HepG2 (cell line): ENCODE measurements around the gene PEX10.

Experiments used
- EZH2 ChIP-seq: conservative IDR thresholded peaks from 2 replicates; pipeline ENCODE4 v1.6.1; 2012; ENCODE audit warnings: mild to moderate bottlenecking, low read depth, low read length, moderate library complexity
- MAZ ChIP-seq, 2 experiments: sonication (generic) in 1 of 2; formaldehyde crosslinking in 1 of 2; IDR thresholded peaks; 2 replicates each; pipeline versions ENCODE4 v1.5.0 to v1.6.1; 2012 to 2020; ENCODE audit warnings: low read depth in 2 of 2, mild to moderate bottlenecking in 2 of 2, borderline replicate concordance in 1 of 2, improper control_type of control experiment in 1 of 2, low read length in 1 of 2, missing genetic modification reagents in 1 of 2, moderate library complexity in 1 of 2
- MED1 ChIP-seq: sonication (generic); formaldehyde crosslinking; IDR thresholded peaks from 2 replicates; pipeline ENCODE4 v1.4.0; 2020; ENCODE audit warnings: missing genetic modification reagents
- NCOA2 ChIP-seq: sonication (generic); formaldehyde crosslinking; IDR thresholded peaks from 2 replicates; pipeline ENCODE4 v1.8.0; 2022; ENCODE audit warnings: inconsistent platforms
- PAF1 ChIP-seq: IDR thresholded peaks from 2 replicates; pipeline ENCODE4 v1.6.1; 2016; ENCODE audit warnings: missing genetic modification reagents, missing compliant biosample characterization
- POLR2AphosphoS5 ChIP-seq: IDR thresholded peaks from 2 replicates; pipeline ENCODE4 v1.6.1; 2012; ENCODE audit warnings: low read depth, low read length
- SMYD3 ChIP-seq: sonication (generic); formaldehyde crosslinking; IDR thresholded peaks from 2 replicates; pipeline ENCODE4 v1.8.1; 2023; ENCODE audit warnings: mild to moderate bottlenecking, missing genetic modification reagents
- TRIM22 ChIP-seq: fragments of 450-650 bp; IDR thresholded peaks from 2 replicates; pipeline ENCODE4 v1.6.1; 2017
- UBTF ChIP-seq: sonication (generic); formaldehyde crosslinking; IDR thresholded peaks from 2 replicates; pipeline ENCODE4 v1.4.0; 2020; ENCODE audit warnings: mild to moderate bottlenecking, missing genetic modification reagents
- ZBTB7A ChIP-seq: sonication (generic); formaldehyde crosslinking; IDR thresholded peaks from 2 replicates; pipeline ENCODE4 v1.8.0; 2022; ENCODE audit warnings: mild to moderate bottlenecking, missing genetic modification reagents
- ZNF431 ChIP-seq: sonication (generic); formaldehyde crosslinking; IDR thresholded peaks from 2 replicates; pipeline ENCODE4 v1.9.0; 2022; ENCODE audit warnings: missing genetic modification reagents, low read depth, mild to moderate bottlenecking, borderline replicate concordance
- TF ChIP-seq, protein P1 (sequence below), 2 experiments: fragments of 450-650 bp in 1 of 2; sonication (generic) in 1 of 2; formaldehyde crosslinking in 1 of 2; IDR thresholded peaks; 2 replicates each; pipeline versions ENCODE4 v1.6.1 to v1.8.0; 2016 to 2022; ENCODE audit warnings: antibody characterized with exemption in 1 of 2, mild to moderate bottlenecking in 1 of 2, missing genetic modification reagents in 1 of 2
- TF ChIP-seq, protein P2 (sequence below): sonication (generic); formaldehyde crosslinking; IDR thresholded peaks from 2 replicates; pipeline ENCODE4 v1.5.1; 2020; ENCODE audit warnings: mild to moderate bottlenecking, moderate library complexity, missing genetic modification reagents
- TF ChIP-seq, protein P3 (sequence below): sonication (generic); formaldehyde crosslinking; conservative IDR thresholded peaks from 2 replicates; pipeline ENCODE4 v1.8.0; 2022; ENCODE audit warnings: low read depth, missing genetic modification reagents

DNA sequence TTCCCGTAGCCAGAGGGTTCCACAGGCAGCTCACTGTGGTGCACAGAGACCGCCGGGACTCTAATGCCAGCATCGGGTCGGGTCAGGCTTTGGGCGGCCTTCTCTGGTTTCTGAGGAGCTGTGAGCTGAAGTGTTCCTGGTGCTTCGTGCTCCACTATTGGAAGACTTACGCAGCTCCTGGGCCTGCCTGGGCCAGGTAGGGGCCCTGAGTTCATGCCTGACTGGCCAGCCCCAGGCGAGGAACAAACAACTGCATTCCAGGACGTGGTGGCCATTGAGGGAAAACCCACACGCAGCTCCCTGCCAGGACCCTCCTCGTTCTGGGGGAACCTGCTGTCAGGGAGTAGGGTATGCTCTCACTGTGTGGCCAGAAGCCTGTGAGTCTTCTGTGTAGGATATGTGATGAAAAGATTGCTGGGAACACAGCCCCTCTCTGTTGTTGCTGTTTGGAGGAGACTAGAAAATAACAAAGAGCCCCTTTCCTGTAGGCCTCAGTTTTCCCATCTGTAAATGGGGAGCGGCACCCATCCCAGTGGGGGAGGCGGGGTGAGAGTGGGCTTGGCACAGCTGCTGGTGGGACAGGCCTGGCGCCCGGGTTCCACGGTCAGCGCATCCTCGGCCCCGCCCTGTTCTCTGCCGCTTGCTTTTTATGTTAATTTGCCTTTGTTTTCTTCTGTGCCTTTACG, 12.3 kb downstream of the PEX10 start:
- TF ChIP-seq PAF1 (CRISPR knock-in tag) (no peak), ZBTB7A (CRISPR knock-in tag) (no peak), SMYD3 (CRISPR knock-in tag) (no peak), MAZ (IDR thresholded peaks at IDR 0.05; ENCODE audit: borderline replicate concordance, low read depth, low read length) (no peak), MAZ (CRISPR knock-in tag; IDR thresholded peaks at IDR 0.05; ENCODE audit: low read depth) (no peak), EZH2 (no peak), TRIM22 (no peak), POLR2AphosphoS5 (no peak), ZNF431 (CRISPR knock-in tag) (no peak), MED1 (CRISPR knock-in tag) (no peak), UBTF (no peak), NCOA2 (CRISPR knock-in tag) (no peak)
- TF ChIP-seq, protein P1, sequence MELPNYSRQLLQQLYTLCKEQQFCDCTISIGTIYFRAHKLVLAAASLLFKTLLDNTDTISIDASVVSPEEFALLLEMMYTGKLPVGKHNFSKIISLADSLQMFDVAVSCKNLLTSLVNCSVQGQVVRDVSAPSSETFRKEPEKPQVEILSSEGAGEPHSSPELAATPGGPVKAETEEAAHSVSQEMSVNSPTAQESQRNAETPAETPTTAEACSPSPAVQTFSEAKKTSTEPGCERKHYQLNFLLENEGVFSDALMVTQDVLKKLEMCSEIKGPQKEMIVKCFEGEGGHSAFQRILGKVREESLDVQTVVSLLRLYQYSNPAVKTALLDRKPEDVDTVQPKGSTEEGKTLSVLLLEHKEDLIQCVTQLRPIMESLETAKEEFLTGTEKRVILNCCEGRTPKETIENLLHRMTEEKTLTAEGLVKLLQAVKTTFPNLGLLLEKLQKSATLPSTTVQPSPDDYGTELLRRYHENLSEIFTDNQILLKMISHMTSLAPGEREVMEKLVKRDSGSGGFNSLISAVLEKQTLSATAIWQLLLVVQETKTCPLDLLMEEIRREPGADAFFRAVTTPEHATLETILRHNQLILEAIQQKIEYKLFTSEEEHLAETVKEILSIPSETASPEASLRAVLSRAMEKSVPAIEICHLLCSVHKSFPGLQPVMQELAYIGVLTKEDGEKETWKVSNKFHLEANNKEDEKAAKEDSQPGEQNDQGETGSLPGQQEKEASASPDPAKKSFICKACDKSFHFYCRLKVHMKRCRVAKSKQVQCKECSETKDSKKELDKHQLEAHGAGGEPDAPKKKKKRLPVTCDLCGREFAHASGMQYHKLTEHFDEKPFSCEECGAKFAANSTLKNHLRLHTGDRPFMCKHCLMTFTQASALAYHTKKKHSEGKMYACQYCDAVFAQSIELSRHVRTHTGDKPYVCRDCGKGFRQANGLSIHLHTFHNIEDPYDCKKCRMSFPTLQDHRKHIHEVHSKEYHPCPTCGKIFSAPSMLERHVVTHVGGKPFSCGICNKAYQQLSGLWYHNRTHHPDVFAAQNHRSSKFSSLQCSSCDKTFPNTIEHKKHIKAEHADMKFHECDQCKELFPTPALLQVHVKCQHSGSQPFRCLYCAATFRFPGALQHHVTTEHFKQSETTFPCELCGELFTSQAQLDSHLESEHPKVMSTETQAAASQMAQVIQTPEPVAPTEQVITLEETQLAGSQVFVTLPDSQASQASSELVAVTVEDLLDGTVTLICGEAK (IDR thresholded peaks at IDR 0.05): no peak
- TF ChIP-seq, protein P1 (CRISPR knock-in tag; IDR thresholded peaks at IDR 0.05): no peak
- TF ChIP-seq, protein P2, sequence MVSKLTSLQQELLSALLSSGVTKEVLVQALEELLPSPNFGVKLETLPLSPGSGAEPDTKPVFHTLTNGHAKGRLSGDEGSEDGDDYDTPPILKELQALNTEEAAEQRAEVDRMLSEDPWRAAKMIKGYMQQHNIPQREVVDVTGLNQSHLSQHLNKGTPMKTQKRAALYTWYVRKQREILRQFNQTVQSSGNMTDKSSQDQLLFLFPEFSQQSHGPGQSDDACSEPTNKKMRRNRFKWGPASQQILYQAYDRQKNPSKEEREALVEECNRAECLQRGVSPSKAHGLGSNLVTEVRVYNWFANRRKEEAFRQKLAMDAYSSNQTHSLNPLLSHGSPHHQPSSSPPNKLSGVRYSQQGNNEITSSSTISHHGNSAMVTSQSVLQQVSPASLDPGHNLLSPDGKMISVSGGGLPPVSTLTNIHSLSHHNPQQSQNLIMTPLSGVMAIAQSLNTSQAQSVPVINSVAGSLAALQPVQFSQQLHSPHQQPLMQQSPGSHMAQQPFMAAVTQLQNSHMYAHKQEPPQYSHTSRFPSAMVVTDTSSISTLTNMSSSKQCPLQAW (CRISPR knock-in tag): no peak
- TF ChIP-seq, protein P3, sequence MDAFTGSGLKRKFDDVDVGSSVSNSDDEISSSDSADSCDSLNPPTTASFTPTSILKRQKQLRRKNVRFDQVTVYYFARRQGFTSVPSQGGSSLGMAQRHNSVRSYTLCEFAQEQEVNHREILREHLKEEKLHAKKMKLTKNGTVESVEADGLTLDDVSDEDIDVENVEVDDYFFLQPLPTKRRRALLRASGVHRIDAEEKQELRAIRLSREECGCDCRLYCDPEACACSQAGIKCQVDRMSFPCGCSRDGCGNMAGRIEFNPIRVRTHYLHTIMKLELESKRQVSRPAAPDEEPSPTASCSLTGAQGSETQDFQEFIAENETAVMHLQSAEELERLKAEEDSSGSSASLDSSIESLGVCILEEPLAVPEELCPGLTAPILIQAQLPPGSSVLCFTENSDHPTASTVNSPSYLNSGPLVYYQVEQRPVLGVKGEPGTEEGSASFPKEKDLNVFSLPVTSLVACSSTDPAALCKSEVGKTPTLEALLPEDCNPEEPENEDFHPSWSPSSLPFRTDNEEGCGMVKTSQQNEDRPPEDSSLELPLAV (CRISPR knock-in tag): no peak
